ENCODE results near the gene UBXN11.

The UBXN11 gene

GRCh38 chr1:26353210-26353859, 46.9 kb upstream of the UBXN11 start:
- no peak overlapping the region for H3K4me3 ChIP-seq (ENCODE audit: low read length)
- no peak overlapping the region for H3K27ac ChIP-seq (ENCODE audit: low read length)
- H3K27me3 ChIP-seq (ENCODE audit: low read depth, low read length), result no peaks in the 10 kb centered on the region
- H4K20me1 ChIP-seq (ENCODE audit: insufficient read depth, low read length), result no peaks in the 10 kb centered on the region
- no peaks in the 10 kb centered on the region for H3K36me3 ChIP-seq (replicated peaks; ENCODE audit: low read depth, low read length)
- no peaks in the 10 kb centered on the region for H3K9me3 ChIP-seq (ENCODE audit: insufficient read depth, low read length)
- no peaks in the 10 kb centered on the region for H3K4me1 ChIP-seq (ENCODE audit: low read length)
- no peak overlapping the region for H3K4me2 ChIP-seq (ENCODE audit: low read length)
- H3K79me2 ChIP-seq (ENCODE audit: low read length), result no peaks in the 10 kb centered on the region
- H3K9ac ChIP-seq (ENCODE audit: low read length), result no peak overlapping the region
- TF ChIP-seq CTCF (IDR thresholded peaks at IDR 0.05; ENCODE audit: low read depth, low read length) (no peak), EZH2phosphoT487 (IDR thresholded peaks at IDR 0.05; ENCODE audit: low read depth) (no peak)
- H2AFZ ChIP-seq (ENCODE audit: low read depth, low read length), result no peak overlapping the region

GRCh38 chr1:26352338-26352679, 45.9 kb upstream of the UBXN11 start:
- TF ChIP-seq EZH2phosphoT487 (IDR thresholded peaks at IDR 0.05; ENCODE audit: low read depth) (no peak), CTCF (IDR thresholded peaks at IDR 0.05; ENCODE audit: low read depth, low read length) (no peak)
- H3K9ac ChIP-seq (ENCODE audit: low read length), result no peak overlapping the region
- no peak overlapping the region for H2AFZ ChIP-seq (ENCODE audit: low read depth, low read length)
- H3K4me1 ChIP-seq (ENCODE audit: low read length), result no peaks in the 10 kb centered on the region
- H3K79me2 ChIP-seq (ENCODE audit: low read length), result no peaks in the 10 kb centered on the region
- H3K4me2 ChIP-seq (ENCODE audit: low read length), result no peak overlapping the region
- H4K20me1 ChIP-seq (ENCODE audit: insufficient read depth, low read length), result no peaks in the 10 kb centered on the region
- H3K4me3 ChIP-seq (ENCODE audit: low read length), result no peak overlapping the region
- no peaks in the 10 kb centered on the region for H3K27me3 ChIP-seq (ENCODE audit: low read depth, low read length)
- no peaks in the 10 kb centered on the region for H3K9me3 ChIP-seq (ENCODE audit: insufficient read depth, low read length)
- H3K36me3 ChIP-seq (replicated peaks; ENCODE audit: low read depth, low read length), result no peaks in the 10 kb centered on the region
- H3K27ac ChIP-seq (ENCODE audit: low read length), result no peak overlapping the region

- H3K27ac ChIP-seq (ENCODE audit: low read length), result no peak overlapping the region
- no peak overlapping the region for H2AFZ ChIP-seq (ENCODE audit: low read depth, low read length)
- H3K9ac ChIP-seq (ENCODE audit: low read length), result no peak overlapping the region
- H4K20me1 ChIP-seq (ENCODE audit: insufficient read depth, low read length), result no peaks in the 10 kb centered on the region
- no peaks in the 10 kb centered on the region for H3K36me3 ChIP-seq (replicated peaks; ENCODE audit: low read depth, low read length)
- no peaks in the 10 kb centered on the region for H3K4me1 ChIP-seq (ENCODE audit: low read length)
- H3K9me3 ChIP-seq (ENCODE audit: insufficient read depth, low read length), result no peaks in the 10 kb centered on the region
- no peaks in the 10 kb centered on the region for H3K79me2 ChIP-seq (ENCODE audit: low read length)
- H3K27me3 ChIP-seq (ENCODE audit: low read depth, low read length), result no peaks in the 10 kb centered on the region
- H3K4me3 ChIP-seq (ENCODE audit: low read length), result no peak overlapping the region
- no peak overlapping the region for H3K4me2 ChIP-seq (ENCODE audit: low read length)
- no peak for TF ChIP-seq EZH2phosphoT487 (IDR thresholded peaks at IDR 0.05; ENCODE audit: low read depth)
- no peak for TF ChIP-seq CTCF (IDR thresholded peaks at IDR 0.05; ENCODE audit: low read depth, low read length)
These were observed 45.3 kb upstream of the UBXN11 start for GRCh38 chr1:26351590-26352337.

GRCh38 chr1:26350701-26351589, 44.5 kb upstream of the UBXN11 start:
- Histone ChIP-seq H3K36me3 (replicated peaks; ENCODE audit: low read depth, low read length) (no peaks in the 10 kb centered on the region), H3K79me2 (ENCODE audit: low read length) (no peaks in the 10 kb centered on the region), H3K27ac (ENCODE audit: low read length) (no peak overlapping the region)

More at GRCh38 chr1:26350701-26351589, 44.5 kb upstream of the UBXN11 start:
- Histone ChIP-seq H3K9me3 (ENCODE audit: insufficient read depth, low read length) (no peaks in the 10 kb centered on the region), H3K9ac (ENCODE audit: low read length) (no peak overlapping the region), H4K20me1 (ENCODE audit: insufficient read depth, low read length) (no peaks in the 10 kb centered on the region), H3K27me3 (ENCODE audit: low read depth, low read length) (no peaks in the 10 kb centered on the region), H2AFZ (ENCODE audit: low read depth, low read length) (no peak overlapping the region), H3K4me1 (ENCODE audit: low read length) (no peaks in the 10 kb centered on the region), H3K4me3 (ENCODE audit: low read length) (no peak overlapping the region), H3K4me2 (ENCODE audit: low read length) (no peak overlapping the region)
- no peak for TF ChIP-seq CTCF (IDR thresholded peaks at IDR 0.05; ENCODE audit: low read depth, low read length)
- no peak for TF ChIP-seq EZH2phosphoT487 (IDR thresholded peaks at IDR 0.05; ENCODE audit: low read depth)

Measured in OCI-LY3 (cell line).